HG03103 (cell line): ENCODE results near the gene H6PD.
"Not testable (repeated sequence)": the region's sequence is repeated elsewhere in the genome, so short reads cannot be mapped to it uniquely, and the experiment has no call there.

Experiments used
- ATAC-seq: cut with Tn5 transposase; IDR thresholded peaks from one replicate; pipeline ENCODE4 v1.9.1; 2021; ENCODE audit warnings: low read depth; ENCODE audit not compliant: unreplicated experiment

Gene H6PD

DNA sequence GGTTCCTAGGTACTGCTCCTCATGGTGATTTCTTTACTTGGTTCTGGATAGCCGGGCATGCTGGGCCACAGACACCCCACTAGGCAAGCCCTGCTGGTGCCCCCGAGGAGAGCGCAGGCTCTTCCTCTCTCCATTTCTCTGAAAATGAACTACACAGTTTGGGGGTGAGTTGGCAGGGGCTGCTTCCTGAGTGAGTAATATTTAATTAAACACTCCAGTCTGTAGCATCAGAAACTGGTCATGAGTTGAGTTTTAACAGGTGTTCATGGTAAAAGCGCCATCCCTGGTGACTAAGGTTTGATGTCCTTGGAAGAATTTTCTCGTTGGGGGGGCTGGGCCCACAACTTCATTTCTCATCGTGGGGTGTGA, 59.8 kb downstream of the H6PD start:
- no peak for ATAC-seq

DNA sequence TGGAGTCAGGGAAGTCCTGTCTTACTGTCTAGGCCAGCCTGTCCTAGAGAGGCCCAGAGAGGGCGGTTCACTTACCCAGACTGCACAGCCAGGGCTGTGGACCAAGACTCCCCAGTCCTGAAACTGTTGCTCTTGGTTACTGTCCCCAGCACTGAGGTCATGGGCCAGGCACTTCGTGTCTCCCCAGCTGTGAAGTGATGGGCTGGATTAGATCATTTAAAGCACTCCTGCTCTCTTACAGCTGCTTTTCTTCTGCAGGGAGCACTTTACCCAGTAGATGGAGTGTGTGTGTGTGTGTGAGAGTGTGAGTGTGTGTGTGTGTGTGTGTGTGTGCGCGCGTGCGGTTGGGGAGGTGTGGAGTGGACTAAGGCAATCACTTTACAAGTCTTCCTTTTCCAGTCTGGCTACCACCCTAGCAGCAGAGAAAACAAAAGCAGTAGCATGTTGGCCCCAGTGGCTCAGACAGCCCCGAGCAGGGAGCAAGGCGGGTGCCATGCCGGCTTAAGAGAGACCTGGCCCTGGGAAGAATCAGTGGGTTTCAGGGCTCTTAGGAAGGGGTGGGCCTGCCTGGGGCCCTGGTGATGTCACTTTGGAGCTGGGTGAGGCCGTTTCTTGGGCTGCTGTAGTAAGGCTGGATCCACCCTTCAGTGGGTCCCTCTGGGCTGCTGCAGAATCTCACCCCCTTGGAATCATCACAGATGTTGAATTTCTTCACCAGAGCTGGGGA, 60.5 kb downstream of the H6PD start:
- no peak for ATAC-seq

GRCh38 chr1:9295884-9296283, 61.3 kb downstream of the H6PD start:
- no peak for ATAC-seq

DNA sequence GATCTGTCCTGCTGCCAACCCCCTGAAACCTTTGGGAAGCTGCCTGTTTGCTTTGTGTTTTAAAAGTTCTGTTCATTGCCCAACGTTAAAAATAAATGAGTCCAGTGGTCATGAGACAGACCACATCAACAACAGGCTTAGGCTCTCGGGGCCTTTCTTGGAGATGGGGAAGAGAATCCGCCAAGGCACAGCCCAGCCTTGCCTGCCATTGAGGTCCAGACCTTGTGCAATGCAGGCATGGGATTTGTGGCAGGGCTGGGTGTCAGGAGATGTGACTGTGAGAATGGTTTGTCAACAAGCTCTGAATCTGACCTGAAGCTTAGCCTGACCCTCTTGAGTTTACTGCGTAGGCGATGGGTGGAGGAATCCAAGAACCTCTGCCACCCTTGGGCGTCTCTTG, 62.3 kb downstream of the H6PD start:
- no peak for ATAC-seq

DNA sequence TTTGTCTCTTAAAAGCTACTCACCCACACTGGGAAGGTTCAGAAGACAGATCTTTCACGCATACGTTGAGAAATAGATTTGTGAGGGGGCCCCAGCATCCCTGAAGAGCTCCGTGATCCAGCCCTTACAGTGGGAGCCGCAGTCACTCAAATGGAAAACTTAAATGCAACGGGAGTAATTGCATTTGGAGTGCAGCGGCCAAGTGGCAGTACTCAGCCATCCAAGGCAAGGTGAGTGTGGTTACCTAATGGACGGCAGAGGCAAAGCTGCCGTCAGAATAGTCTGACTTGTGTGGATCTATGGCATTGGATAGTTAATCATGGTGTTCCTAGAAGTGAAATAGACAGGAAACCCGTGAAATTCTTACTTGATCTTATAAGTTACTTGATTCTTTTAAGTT, 63.3 kb downstream of the H6PD start:
- ATAC-seq, result no peak

GRCh38 chr1:9298282-9298681, 63.7 kb downstream of the H6PD start:
- no peak for ATAC-seq

DNA sequence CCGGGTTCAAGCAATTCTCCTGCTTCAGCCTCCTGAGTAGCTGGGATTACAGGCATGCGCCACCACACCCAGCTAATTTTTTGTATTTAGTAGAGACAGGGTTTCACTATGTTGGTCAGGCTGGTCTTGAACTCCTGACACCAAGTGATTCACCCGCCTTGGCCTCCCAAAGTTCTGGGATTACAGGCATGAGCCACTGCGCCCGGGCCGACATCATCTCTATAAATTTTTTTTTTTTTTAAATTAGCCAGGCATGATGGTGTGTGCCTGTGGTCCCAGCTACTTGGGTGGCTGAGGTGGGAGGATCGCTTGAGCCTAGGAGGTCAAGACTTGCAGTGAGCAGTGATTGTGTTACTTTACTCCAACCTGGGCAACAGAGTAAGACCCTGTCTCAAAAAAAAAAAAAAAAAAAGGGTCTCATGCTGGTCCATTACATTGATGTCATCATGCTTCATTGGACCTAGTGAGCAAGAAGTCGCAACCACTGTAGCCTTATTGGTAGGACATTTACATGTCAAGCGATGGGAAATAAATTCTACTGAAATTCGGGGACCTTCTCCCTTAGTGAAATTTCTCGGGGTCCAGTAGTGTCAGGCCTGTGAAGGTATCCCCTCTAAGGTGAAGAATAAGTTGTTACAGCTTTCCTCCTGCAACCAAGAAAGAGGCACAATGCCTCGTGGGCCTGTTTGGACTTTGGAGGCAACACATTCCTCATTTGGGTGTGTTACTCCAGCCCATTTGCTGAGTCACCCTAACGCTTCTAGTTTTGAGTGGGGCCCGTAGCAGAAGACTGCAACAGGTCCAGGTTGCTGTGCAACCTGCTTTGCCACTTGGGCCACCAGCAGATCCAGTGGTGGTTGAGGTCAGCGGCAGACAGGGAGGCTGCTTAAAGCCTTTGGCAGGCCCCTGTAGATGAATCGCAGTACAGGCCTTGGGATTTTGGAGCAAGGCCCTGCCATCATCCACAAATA, 65.3 kb downstream of the H6PD start:
- ATAC-seq, result not testable (repeated sequence)

- no peak for ATAC-seq
These were observed 66.0 kb downstream of the H6PD start for GRCh38 chr1:9300573-9300972.

DNA sequence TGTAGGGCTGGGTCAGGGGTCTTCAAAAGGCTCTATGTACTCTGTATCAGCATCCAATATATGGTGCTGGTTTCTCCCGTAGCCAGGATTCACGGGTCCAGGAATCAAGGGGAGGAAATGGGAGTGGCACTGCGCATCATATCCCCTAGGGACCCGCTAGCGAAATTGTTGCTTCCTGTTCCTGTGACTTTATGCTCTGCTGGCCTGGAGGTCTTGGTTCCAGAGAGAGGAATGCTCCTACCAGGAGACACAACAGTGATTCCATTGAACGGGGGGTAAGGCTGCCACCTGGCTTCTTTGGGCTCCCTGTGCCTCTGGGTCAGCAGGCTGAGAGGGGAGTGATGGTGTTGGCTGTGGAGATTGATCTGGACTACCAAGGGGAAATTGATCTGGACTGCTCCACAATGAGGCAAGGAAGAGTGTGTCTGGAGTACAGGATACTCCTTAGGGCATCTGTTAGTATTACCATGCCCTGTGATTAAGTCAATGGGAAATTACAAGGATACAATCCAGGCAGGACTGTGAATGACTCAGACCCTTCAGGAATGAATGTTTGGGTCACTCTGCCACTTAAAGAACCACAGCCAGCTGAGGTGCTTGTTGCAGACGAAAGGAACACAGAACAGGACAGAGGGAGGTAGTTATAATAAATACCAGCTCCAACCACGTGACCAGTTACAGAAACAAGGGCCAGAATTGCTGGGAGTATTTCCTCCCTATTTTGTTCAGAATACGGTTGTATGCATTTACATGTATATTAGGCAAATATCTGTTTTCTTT, 68.4 kb downstream of the H6PD start:
- no peak for ATAC-seq

DNA sequence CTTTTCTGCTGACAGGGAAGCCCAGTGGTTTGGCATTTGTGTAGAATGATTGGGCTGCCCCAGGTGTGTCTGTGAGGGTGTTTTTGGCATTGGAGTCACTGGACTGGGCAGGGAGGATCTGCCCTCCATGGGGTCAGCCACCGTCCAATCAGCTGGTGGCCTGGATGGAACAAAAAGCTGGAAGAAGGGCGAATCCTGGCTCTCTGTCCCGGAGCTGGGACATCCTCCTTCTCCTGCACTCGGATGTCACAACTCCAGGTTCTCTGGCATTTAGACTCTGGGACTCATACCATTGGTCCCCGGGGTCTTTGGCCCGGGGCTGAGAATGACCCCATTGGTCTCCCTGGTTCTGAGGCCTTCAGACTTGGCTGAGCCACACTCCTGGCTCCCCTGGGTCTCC, 69.3 kb downstream of the H6PD start:
- ATAC-seq, result no peak

DNA sequence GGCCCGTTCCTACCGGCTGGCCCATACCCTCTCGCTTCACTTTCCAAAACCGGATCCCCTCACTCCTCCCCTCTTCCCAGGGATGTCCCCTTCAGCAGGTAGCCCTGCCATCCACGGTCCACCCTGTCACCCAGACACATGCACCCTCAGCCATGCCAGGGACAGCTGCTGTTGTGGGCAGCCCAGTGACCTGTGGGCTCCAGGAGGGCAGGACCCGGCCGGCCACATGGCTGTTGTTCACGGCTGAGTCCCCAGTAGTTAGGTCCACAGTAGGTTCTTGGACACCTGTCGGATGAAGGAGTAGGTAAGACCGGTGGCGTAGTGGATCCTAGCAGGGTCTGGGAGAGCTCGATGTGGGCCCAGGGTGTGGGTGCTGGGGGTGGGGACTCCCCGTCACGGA, 70.6 kb downstream of the H6PD start:
- no peak for ATAC-seq

GRCh38 chr1:9306006-9306405, 71.4 kb downstream of the H6PD start:
- ATAC-seq, result no peak

DNA sequence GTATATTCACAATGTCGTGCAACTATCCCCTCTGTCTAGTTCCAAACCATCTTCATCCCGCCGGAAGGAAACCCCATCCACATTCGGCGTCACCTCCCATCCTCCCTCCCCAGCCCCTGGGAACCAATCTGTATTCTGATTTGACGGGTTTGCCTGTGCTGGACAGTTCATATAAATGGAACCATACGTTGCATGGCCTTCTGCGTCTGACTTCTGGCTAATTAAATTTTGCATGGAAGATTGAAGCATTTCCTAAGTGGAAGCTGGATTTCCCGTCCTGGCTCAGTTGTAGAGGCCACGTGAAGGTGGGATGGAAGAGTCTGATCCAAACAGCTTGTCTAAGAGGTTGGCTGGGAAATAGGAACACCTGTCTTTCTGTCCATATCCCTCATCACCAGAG, 72.7 kb downstream of the H6PD start:
- ATAC-seq, result no peak

DNA sequence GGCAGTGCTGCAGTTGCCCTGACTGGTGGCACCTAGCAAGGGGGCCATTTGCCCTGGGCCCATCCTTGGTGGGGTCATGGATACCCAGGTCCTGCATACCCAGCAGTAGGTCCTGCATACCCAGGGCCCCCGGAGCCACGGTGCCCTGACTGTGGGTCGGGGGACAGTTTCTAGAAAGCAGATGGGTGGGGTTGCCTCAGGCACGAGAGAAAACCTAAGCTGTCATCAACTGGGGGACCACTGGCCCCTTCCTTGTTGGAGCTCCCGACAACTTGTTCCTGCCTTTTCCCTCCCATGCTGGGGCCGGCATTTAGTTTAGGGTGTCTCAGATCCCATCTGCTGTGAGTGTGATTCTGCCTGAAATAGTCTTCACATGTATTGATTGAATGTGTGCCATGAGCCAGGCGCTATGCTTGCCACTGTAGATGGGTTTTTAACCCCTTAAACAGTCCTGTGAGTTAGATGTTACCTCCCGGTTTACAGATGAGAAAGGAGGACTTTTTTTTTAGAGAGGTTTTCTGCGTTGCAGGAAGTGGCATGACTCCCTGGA, 73.7 kb downstream of the H6PD start:
- no peak for ATAC-seq

DNA sequence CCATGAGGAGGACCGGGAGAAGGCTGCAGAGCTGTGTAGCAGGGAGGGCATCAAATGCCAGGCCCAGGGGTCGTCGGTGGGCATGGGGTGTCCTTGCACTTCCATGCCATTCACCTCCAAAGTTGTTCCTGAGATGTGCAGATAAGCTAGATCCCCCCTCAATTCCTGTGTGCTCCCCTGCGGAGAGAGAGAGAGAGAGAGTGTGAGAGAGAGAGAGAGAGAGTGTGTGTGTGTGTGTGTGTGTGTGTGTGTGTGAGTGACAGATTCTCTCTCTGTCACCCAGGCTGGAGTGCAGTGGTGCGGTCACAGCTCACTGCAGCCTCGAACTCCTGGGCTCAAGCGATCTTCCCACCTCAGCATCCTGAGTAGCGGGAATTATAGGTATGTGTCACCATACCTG, 74.5 kb downstream of the H6PD start:
- no peak for ATAC-seq

DNA sequence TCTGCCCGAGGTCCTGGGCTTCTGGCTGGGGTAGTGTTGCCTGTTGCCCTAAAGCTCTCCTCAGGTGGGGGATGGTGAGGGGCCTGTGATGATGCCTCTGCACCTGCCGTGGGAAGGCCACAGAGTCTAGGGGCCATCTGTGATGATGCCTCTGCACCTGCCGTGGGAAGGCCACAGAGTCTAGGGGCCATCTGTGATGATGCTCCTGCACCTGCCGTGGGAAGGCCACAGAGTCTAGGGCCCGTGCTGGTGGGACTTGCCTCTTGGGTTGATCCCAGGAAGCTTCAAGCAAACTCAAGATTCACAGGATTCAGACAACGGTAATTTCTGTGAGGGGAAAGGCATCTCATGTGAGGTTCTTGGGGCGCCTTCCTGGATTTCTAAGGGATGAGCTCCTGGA, 75.4 kb downstream of the H6PD start:
- no peak for ATAC-seq

DNA sequence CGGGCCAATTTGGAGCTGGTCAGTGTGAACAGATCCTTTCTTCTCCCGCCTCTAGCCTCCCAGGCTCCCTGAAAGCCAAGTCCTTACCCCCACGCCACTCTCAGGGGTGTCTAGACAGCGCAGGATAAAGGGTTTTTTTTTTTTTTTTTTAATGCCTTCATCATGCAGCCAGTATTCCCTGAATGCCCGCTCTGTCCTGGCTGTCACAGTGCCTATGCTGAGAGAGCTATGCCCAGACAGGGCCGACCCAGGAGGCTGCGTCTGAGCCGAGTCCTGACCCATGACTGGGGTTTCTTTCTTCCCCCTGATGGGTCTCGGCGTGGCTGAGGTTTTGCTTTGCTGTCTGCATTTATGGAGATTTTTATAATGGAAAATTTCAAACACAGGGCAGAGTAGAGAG, 76.5 kb downstream of the H6PD start:
- ATAC-seq, result no peak

DNA sequence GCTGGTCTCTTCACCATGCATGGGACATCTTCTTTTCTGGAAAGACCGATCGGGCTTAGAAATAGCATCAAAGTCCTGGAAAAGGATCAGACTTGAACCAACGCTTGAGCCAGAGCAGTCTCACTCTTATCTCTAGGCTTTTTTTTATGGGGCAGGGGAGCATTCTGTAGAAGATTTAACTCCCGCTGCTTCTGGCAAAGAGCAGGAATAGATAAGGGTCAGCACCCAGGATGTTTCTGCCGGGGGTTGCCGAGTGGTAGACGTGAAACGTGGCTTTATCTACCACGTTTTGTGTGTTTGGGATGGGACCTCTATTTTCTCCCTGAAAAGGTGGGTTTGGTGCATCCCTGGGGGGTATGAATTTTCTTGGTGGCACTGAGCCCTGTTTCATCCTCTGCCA, 76.9 kb downstream of the H6PD start:
- ATAC-seq, result no peak

DNA sequence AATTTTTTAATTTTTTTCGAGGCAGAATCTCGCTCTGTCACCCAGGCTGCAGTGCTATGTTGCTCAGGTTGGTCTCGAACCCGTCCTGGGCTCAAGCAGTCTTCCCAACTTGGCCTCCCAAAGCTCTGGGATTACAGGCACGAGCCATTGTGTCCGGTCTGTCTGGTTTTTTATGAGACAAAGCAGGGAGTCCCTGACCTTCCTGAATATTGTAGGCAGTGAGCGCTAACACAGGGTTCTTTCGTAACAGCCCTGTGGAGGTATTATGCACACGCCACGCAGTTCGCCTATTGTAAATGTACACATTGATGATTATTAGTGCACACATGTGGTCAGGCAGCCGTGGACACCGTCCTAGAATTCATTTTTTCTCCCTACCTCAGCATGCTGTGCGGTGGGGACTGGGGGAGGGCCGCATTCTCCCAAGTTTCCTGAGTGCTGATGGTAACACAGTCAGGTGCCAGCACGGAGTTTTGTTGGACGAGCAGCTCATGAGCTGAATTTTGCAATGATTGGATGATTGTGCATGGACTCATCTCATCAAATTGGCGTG, 77.7 kb downstream of the H6PD start:
- no peak for ATAC-seq

- no peak for ATAC-seq
These were observed 79.0 kb downstream of the H6PD start for GRCh38 chr1:9313576-9313975.

- ATAC-seq, result no peak
These were observed 79.5 kb downstream of the H6PD start for GRCh38 chr1:9314111-9314510.
